Mucosa of stomach (tissue), 1 donor: ENCODE results near the gene SORL1.

Source experiments
- H3K27me3 ChIP-seq: one replicate; pipeline ENCODE4 v1.7.0; 2013; ENCODE audit warnings: mild to moderate bottlenecking, low read length; ENCODE audit not compliant: control insufficient read depth, insufficient read depth
- H3K36me3 ChIP-seq: one replicate; pipeline ENCODE4 v1.7.0; 2013; ENCODE audit warnings: low read length; ENCODE audit not compliant: control insufficient read depth, insufficient read depth
- H3K4me1 ChIP-seq: one replicate; pipeline ENCODE4 v1.7.0; 2013; ENCODE audit warnings: mild to moderate bottlenecking, low read length; ENCODE audit not compliant: control insufficient read depth, insufficient read depth
- H3K4me3 ChIP-seq: one replicate; pipeline ENCODE4 v1.7.0; 2013; ENCODE audit warnings: low read length
- H3K9ac ChIP-seq: one replicate; pipeline ENCODE4 v1.7.0; 2013; ENCODE audit warnings: mild to moderate bottlenecking, low read length, moderate library complexity
- H3K9me3 ChIP-seq: one replicate; pipeline ENCODE4 v1.7.0; 2013; ENCODE audit warnings: mild to moderate bottlenecking, low read length, moderate library complexity; ENCODE audit not compliant: control insufficient read depth
- donor health status: Pancreatic carcinoma.

SORL1 gene

DNA sequence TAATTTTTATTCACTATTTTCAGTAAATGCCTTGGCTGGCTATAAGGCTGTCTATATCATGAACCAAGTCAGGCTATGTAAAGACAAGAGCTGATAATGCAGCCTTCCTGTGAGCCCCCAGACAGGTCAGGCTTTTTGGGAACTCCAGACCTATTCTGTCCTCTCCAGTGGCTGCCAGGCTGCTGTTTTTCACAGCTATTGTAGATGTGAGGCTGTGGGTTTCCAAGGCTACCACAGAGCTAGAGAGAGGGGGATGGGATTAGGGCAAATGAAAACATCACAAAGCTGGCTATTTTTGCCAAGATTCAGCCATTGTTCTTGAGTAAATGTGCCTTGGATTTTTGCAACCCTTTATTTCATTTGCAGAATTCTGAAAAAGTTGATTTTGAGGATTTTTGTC is 56.3 kb downstream of the SORL1 start:
- Histone ChIP-seq H3K9me3 (no peaks in the 10 kb centered on the region), H3K4me3 (no peak overlapping the region), H3K27me3 (no peaks in the 10 kb centered on the region), H3K4me1 (no peaks in the 10 kb centered on the region), H3K36me3 (peaks cover 4% of the 10 kb centered on the region), H3K9ac (no peak overlapping the region)

DNA sequence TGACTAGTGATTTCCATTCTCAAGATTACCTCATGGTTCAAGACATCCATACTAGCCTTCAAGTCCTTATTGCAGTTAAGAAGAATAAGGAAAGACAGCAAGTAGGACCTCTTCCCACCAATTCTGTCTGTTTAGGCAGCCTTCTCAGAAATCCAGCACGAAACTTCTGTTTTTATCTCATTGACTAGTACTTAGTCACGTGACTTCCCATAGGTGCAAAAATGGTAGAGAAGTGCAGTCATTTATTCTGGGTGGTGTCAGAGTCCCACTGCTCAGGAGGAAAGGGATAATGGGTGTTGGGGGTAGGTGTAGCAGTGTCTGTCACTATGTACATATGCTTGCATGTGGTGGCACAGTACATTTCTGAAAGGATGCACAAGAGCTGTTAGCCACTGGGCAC is 58.3 kb downstream of the SORL1 start:
- H3K9me3 ChIP-seq: no peaks in the 10 kb centered on the region
- H3K4me1 ChIP-seq: no peaks in the 10 kb centered on the region
- no peaks in the 10 kb centered on the region for H3K27me3 ChIP-seq
- H3K36me3 ChIP-seq: peaks cover 4% of the 10 kb centered on the region
- no peak overlapping the region for H3K9ac ChIP-seq
- H3K4me3 ChIP-seq: no peak overlapping the region

DNA sequence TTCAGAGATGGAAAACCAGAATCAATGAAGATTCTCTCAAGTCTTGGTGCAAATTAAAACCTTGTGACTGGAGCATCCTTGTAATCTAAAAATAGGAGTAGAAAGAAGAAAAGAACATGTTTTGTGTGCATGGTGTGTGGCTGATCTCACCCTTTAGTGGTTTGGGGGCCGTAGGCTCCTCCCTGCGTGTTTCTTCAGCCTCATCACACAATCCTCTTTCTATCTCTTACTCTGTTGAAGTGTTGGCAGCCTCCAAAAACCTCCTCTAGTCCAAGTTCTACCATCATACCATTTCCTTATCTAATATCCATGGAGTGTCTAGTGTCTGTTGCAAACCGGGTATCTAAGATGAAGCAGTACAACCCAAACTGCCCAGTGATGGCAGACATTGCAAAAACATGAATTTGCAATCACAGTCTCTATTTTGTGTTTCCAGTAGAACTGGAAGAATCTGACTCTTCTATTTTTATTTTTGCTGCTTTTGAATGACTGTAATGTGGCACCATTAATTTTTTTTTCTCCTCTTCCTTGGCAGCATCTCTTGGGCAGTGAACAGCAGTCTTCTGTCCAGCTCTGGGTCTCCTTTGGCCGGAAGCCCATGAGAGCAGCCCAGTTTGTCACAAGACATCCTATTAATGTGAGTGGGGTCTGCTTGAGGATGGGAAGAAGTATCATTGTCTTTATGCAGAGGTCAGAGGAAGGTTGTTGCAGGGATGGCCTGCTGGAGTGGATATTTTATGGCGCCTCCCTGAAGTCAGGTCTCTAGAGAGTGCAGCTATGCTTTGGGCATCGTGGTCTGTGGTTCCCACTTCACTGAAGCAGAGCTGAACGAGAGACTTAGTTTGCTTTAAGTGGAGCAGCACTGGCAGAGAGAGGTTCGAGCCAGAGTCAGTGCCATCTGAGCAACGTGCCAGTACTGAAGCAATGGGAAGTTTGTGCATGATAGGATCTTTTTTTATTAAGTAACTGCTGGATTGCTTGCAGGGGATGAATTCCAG is 60.7 kb downstream of the SORL1 start:
- peaks cover 4% of the 10 kb centered on the region for H3K36me3 ChIP-seq
- H3K27me3 ChIP-seq: no peaks in the 10 kb centered on the region
- no peaks in the 10 kb centered on the region for H3K4me1 ChIP-seq
- H3K9me3 ChIP-seq: no peaks in the 10 kb centered on the region
- no peak overlapping the region for H3K9ac ChIP-seq
- H3K4me3 ChIP-seq: no peak overlapping the region

DNA sequence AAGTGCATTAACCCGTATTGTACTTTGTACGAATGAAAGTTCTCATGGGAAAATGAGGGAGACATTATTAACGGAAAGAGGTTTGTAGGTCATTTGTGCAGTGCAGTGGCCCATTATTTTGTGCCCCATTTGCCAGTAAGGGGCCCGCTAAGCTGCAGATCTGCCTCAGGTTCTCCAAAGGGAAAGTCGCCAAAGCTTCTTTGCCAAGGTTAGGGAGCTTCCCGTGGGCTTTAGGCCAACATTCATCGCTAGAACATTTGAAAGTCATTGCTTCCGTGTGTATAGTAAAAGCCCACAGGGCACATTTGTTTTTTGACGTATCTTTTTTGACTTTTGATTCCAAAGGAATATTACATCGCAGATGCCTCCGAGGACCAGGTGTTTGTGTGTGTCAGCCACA is 61.7 kb downstream of the SORL1 start:
- H3K9ac ChIP-seq: no peak overlapping the region
- no peaks in the 10 kb centered on the region for H3K4me1 ChIP-seq
- no peaks in the 10 kb centered on the region for H3K9me3 ChIP-seq
- no peaks in the 10 kb centered on the region for H3K27me3 ChIP-seq
- peaks cover 4% of the 10 kb centered on the region for H3K36me3 ChIP-seq
- no peak overlapping the region for H3K4me3 ChIP-seq

DNA sequence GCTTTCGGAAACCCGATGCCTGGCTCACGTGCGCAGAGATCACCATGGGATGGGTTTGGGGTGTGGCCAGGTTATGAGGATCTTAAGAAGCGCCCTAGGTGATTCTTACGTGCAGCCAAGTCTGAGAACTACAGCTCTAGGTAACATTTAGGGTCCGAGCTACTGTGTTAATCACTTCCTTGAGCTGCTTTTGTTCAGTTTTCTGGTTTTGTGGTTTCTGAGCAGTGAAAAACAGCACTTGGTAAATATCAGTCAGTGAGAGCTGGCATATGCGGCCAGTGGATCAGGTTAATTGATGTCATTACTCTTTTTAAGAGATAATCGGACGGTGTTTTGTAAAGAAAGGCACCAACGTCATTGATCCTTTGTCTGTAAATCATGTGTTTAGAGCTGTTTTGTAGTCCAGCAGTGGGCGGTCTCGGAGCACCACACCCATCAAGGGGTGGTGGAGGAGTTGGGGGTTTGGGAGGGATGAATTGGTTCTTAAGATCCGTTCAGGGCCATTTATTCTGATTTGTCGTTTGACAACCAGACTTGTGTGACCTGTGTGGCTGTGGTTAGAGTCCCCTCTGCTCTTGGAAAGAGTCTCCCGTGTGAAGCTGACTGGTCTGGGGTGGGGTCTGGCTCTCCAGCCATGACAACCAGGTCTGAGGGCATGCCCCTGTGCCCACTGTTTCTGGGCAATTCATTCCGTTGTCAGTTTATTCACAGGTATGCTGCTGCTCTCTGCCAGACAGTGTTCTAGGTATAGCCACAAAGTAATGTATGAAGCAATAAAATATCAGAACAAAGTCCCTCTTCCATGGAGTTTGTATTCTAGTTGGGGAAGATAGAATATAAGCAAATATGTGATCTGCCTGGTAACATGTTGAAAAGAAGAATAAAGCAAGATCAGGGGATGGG is 62.6 kb downstream of the SORL1 start:
- no peaks in the 10 kb centered on the region for H3K9me3 ChIP-seq
- no peaks in the 10 kb centered on the region for H3K27me3 ChIP-seq
- no peaks in the 10 kb centered on the region for H3K4me1 ChIP-seq
- H3K36me3 ChIP-seq: peaks cover 4% of the 10 kb centered on the region
- no peak overlapping the region for H3K4me3 ChIP-seq
- H3K9ac ChIP-seq: no peak overlapping the region

DNA sequence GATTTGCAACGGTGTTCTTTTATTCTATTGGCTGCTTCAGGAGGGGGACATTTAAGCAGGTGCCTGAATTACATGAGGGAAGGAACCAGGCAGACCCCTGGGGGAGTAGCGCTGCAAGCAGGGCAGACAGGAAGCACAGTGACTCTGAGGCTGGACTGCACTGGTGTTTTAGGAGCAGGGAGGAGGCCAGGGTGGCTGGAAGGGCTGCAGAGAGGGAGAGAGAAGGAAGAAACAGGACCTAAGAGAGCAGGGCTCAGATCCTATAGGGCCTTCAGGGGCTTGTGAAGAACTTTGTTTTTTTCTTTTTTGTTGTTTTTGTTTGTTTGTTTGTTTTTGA is 63.2 kb downstream of the SORL1 start:
- Histone ChIP-seq H3K4me1 (no peaks in the 10 kb centered on the region), H3K36me3 (peaks cover 4% of the 10 kb centered on the region), H3K9me3 (no peaks in the 10 kb centered on the region), H3K9ac (no peak overlapping the region), H3K4me3 (no peak overlapping the region), H3K27me3 (no peaks in the 10 kb centered on the region)

DNA sequence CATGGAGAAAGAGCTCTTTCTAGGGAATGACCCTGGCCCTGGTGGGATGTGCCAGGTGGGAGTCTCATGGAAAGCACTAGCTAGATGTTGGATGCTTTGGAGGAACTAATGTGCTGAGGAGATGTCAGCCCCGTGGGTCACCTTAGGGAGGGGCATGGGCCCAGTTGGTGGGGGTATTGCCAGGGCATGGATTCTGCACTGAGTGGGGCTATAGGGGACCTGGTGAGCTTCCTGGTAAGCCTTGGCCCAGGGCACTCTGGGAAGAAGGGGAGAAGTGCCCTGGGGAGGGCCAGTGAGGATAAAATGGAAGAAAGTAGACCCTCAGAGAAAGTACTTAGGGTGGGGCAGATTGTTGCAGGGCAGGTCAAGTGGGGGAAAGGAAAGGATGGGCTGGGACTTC is 65.9 kb downstream of the SORL1 start:
- peaks cover 5% of the 10 kb centered on the region for H3K4me1 ChIP-seq
- H3K9me3 ChIP-seq: no peaks in the 10 kb centered on the region
- no peaks in the 10 kb centered on the region for H3K27me3 ChIP-seq
- no peak overlapping the region for H3K9ac ChIP-seq
- no peak overlapping the region for H3K4me3 ChIP-seq
- H3K36me3 ChIP-seq: no peaks in the 10 kb centered on the region

DNA sequence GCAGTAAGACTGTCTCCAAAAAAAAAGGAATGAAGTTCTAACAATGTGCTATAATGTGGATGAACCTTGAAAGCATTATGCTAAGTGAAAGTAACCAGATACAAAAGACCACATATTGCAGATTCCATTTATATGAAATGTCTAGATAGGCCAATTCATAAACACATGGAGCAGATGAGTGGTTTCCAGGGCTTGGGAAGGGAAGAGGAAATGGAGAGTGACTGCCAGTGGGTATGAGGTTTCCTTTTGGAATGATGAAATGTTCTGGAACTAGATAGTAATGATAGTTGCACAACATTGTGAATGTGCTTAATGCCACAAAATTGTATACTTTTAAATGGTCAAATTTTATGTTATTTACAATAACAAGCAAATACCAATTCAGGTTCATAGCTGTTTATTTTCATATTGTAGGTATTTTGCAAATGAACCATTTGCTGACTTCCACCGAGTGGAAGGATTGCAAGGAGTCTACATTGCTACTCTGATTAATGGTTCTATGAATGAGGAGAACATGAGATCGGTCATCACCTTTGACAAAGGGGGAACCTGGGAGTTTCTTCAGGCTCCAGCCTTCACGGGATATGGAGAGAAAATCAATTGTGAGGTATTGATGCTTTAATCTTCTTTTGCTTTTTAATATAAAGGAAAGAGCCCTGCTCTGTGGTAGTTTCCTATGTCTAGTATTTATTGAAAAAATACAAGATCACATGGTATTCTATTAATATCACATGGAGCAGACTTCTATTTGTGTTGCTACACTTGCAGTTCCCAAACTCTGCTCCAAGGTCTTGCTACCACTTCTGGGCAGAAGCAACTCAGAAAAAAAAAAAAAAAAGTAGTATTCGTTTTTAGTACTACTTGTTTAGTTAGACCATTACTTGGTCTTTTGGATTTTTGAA is 68.4 kb downstream of the SORL1 start:
- Histone ChIP-seq H3K27me3 (no peaks in the 10 kb centered on the region), H3K9ac (no peak overlapping the region), H3K36me3 (no peaks in the 10 kb centered on the region), H3K4me3 (no peak overlapping the region), H3K9me3 (no peaks in the 10 kb centered on the region), H3K4me1 (peaks cover 5% of the 10 kb centered on the region)

DNA sequence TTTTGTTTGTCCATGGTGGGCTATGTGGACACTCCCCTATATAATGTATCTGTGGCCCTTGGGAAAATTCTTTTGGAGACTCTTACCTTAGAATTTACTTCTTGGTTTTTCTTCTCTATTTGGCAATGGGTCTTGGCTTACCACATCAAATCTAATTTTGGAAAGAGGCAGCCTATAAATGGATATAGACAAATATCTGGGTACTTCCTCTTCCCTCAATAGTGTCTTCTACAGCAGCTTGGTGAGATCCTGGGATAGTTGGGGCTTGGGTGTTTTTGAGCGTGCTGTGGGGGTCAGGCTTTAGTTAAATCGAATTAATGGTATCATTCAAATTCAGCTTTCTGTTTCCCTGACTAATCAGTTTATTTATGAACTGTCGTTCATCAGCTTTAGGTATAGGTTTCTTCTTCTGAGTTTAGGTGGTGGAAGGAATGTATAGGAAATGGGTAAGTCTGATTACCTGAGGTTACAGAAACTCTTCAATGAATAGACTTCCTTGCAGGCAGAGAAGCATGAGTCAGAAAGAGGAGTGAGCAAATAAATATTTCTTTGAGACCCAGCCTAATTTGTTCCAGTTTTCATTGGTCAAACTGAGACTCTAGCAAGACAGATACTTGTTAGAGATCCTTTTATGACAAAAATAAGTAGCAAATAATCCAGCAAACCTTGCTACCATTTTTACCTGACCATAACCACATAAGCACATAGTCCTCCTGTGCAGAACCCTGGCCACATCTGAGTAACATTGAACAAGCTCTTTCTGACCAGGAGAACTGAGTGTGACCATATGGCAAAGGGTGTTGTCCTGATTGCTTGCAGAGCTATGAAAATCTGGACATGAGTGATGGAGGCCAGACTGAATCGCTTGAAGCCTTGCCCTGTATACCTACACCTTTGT is 69.3 kb downstream of the SORL1 start:
- Histone ChIP-seq H3K4me1 (peaks cover 5% of the 10 kb centered on the region), H3K9ac (no peak overlapping the region), H3K9me3 (no peaks in the 10 kb centered on the region), H3K36me3 (no peaks in the 10 kb centered on the region), H3K27me3 (no peaks in the 10 kb centered on the region), H3K4me3 (no peak overlapping the region)

DNA sequence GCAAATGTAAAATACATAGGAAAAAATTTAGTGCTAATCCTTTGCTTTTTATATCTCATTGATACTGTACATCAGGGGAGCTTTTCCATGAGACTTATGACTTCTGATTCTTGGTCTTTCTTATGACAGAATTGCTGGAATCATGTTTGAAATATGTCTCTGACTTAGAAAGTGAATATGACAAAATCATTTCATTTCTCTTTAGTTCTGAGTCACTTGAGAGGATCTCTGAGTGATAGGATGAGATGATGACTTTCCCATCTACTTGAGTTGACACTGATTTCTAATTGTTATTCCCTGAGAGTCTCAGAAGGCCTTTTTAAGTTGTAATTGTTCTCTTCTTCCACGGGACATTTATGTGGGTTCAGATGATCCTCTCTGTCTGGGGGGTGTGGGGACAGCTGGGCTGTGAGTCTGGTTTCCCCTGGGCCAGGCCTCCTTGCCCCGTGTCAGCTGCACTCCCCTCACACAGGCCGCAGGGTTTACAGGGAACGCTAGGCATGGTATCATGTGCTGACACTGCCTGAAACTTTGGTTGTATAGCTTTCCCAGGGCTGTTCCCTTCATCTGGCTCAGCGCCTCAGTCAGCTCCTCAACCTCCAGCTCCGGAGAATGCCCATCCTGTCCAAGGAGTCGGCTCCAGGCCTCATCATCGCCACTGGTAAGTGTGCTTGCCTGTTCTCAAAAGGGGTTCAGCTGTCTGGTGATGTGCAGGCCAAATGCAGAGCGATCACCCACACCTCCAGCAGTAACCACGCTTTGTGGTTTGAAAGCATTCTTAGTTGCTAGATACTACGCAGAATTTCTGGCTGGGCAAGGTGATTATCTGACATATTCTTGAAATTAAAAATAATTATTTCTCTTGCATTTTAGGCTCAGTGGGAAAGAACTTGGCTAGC is 70.2 kb downstream of the SORL1 start:
- Histone ChIP-seq H3K9ac (no peak overlapping the region), H3K36me3 (no peaks in the 10 kb centered on the region), H3K4me3 (no peak overlapping the region), H3K27me3 (no peaks in the 10 kb centered on the region), H3K4me1 (peaks cover 5% of the 10 kb centered on the region), H3K9me3 (no peaks in the 10 kb centered on the region)
